GM21390 (cell line): ENCODE results near the gene CTSL.
"Not testable (repeated sequence)": the region's sequence is repeated elsewhere in the genome, so short reads cannot be mapped to it uniquely, and the experiment has no call there.

Source experiments
- ATAC-seq: cut with Tn5 transposase; IDR thresholded peaks from one replicate; pipeline ENCODE4 v1.9.1; 2021; ENCODE audit not compliant: unreplicated experiment

The CTSL gene

DNA sequence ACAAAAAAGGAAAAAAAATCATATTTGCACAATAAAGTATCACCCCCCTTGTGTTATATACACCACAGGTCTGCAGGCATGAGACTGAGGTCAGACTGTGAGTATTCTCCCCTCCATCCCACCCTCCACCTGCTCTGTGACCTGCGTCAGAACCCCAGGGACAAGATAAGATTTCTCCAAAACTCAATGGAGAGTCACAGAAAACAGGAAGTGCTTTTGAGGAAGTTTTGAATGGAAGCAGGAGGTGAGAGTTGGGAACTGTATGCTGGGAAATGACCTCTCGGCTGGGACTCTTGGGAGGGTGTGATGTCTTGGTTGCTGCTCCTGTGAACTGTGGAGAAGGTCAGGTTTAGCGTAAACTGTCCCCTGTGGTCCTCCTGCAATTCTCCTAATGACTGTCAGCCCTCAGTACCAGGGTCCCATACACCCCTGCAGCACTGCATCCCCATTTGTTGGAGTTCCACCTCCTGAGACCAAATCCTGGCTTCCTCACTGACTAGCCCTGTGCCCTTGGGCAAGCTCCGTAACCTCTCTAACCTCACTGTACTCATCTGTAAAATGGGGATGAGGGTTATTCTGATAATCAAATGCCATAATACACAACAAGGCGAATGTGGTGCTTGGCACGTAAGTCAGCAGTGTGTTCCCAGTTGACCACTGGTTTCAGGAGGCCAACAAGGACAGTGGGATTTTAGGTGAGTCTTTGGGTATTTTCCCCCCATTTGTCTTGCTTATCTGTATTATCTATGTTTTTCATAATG, 6.9 kb upstream of the CTSL start:
- ATAC-seq: no peak

DNA sequence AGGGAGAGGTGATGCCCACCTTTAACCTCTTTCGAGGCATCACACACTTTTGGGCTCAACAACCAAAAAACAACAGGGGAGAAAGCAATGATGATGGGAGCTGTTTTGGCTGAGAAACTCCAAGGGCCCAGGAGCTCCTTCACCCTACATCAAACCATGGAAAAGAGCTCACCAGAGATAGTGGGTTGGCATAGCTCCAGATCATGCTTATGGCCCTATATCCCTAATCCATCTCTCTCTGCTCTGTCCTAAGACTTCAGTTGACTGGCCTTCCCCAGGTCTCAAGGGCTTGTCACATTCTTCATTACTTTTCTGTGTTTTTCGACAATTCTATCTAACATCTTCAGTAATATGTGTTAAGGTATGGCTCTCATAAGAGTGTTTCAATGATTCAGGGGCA, 5.7 kb upstream of the CTSL start:
- ATAC-seq: no peak

DNA sequence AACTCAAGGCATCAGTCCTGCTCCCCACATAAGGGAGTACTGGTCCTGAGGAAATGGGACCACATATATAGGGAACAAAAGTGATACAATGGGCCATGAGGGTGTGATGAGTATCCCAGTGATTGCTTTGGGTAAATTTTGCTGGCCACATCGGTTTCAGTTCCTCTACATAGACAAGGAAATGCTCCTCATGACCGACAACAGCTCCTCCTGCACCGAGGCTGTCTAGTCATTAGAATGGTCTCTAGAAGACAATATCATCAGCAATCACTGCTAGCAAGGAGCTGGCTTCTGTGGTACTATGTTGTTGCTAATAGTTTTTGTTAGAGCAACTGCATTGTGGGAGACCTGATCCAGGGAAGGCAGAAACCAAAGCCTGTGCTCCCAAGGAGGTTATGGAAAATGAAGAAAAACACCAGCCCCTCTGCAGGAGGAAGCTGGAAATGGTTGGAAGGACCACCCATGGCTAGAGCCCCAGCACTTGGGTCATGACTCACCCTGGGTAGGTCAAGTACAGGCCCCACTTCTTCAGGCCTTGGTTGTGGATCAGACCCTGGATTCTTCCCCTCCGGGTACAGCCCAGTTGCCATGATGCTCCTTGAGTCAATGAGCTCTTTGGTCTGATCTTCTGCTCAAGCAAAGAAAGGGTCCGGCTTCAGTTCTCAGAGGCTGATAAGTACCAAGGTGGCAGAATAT, 3.4 kb upstream of the CTSL start:
- no peak for ATAC-seq

DNA sequence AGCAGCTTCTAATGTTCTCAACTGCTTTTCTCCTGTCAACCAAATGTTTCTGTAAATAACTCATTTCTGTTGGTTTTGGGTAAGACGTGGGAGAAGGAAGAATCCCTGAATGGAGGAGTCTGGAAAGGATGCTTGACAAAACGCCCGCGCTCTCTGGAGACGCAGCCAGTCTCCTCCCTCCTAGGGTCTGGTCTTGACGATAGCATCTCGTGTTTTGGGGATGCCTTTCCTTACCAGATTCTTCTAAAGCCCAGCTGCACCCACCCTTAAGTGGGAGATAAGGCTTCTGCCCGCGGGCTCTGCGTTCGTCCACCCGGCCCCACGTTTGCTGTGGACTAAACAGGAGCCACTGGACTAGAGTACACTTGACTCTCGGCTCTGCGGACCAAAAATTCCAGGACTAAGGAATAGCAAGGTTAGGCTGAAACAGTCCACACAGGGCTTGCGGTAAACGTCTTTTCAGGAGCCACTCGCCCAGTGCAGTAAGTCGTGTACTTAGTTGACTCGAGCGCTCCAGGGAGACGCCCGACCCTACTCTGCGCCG, 491 bp upstream of the CTSL start:
- no peak for ATAC-seq

DNA sequence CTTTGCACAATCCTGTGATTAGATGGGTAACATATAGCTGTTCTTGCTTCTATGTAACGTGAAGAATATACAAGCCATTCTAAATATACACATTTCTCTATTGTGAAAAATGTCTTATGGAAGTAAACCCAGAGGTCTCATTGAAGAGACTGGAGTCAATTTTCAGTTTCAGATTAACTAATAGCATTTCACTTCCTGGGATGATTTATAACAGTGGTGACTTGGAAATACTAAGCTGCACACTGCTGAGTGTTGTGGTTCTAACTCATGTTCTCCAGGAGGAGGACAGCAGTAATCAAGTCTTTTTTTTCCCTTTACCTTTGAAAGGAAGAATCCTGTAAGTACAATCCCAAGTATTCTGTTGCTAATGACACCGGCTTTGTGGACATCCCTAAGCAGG, 3.3 kb downstream of the CTSL start:
- ATAC-seq: no peak

DNA sequence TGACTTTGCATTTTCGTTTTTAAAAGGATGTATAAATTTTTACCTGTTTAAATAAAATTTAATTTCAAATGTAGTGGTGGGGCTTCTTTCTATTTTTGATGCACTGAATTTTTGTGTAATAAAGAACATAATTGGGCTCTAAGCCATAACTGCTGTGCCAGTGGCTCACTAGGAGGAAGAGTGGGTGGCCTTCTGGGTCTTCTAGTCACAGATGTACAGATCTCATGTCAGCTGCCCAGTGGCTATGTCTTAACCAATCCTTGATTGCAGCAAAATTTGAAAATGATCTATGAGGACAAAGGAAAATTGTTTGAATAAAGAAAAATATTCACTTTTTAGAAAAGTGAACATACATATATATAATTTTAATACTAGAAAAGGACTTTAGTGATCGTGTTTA, 5.4 kb downstream of the CTSL start:
- ATAC-seq: no peak

DNA sequence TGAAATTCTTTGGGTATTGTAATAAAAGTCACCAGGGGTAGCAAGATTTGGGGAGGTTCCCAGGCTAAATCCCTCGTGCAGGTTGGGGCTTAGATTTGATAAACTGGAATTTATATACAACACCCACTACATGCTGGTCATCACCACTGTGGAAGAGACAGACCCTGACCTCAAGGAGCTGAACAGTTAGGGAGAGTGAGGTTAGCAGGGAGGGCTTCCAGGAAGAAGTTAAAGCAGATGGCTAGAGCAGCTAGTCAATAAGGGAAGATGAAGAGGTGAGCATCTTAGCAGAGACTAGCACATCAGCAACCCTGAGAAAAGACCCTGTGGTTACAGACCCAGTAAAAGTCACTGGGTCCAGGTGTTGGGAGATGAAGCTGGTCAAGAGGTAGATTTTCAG, 6.4 kb downstream of the CTSL start:
- no peak for ATAC-seq

DNA sequence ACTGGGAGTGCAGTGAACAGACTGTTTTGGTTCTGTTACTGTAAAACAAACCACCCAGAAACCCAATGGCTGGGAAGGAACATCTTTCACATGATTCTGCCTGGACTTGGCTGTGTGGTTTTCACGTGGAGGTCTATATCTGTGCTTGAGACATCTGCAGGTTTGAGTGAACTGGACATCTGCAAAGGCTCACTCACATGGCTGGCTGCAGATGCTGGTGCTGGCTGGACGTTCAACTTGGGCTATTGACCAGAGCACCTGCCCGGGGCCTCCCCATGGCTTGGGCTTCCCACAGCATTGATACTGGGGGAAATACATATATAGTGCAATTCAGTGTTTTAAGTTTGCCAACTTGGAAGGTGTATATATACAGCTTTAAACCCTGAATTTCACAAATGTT, 6.8 kb downstream of the CTSL start:
- ATAC-seq: no peak

DNA sequence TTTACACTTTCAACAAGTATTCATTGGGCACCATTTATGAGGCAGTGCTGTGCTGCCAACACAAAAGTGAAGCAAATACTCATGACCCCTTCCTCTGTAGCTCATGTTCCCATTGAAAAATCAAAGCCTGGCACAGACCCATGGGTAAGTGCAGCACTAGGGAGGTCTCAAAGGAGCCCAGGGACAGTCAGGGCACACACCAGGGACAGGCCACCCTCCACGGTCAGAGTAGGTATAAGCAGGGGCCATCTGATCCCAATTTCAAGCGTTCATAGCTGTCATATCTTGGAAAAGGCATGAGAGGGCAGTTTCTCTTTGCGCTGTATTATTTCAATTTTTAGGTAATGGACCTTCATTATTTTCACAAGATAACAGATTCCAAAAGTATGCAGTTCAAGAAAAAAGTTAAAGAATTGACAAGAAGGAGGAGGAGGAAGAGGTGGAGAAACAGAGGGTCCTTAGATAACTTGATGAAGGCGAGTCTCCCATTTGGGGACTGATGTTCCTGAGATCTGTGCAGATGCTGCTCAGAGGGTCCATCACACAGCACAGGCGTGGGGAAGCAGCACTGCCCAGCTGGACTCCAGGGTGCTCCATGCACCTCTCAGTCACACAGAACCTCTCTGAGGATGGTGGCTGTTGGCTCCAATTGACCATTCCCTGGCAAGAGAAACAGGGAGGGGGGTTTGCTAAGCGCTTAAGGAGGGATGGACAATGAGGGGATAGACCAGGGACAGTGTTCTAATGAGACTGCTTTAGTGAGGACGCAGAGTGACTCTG, 7.5 kb downstream of the CTSL start:
- ATAC-seq: no peak

DNA sequence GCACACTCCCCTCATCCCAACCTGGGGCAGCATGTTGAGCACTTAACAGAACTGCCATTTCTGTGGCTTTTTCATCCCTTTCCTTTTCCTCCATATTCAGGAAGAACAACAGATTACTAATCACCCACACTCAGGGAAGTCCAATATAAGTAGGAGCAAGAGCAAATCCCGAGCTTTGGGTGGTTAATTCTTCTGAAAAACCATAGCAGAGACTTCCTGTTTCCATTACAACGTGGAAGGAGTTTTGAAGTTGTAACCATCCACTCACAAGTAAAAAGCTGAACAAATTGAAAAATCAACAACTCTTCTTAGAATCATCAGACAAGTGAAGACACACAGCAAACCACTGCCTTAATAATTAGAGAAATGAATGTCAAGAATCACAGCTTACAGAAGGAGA, 8.2 kb downstream of the CTSL start:
- ATAC-seq: no peak

DNA sequence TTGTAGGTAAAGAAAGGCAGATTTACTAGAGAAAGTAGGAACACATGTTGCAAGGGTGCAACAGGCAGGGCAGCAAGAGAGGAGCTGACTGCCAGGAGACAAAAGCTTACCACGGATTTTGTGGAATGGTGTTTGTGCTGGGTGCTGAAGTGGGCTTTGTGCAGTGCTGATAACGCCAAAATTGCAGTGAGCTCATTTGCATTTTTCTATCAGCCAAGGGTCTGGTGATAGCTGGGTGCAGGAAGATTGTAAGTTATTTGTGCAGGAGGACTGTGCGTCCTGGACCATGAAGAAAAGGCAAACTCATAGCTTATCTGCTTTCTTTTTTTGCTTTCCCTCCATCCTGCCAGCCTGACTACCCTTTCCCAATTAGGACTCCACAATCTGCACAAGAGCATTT, 13.6 kb downstream of the CTSL start:
- no peak for ATAC-seq

DNA sequence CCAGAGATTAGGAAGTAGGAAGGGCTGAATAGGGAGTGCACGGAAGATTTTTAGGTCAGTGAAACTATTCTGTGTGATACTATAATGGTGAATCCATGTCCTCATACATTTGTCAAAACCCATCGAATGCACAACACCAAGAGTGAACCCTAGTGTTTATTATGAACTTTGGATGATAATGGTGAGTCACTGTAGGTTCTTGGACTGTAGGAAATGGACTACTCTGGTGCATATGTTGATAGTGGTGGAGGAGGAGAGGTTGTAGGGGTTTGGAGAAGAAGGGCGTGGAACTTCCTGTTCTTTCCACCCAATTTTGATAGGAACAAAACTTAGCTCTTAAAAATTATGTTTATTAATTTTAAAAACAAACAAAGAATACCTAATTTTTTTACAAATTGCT, 14.3 kb downstream of the CTSL start:
- no peak for ATAC-seq

DNA sequence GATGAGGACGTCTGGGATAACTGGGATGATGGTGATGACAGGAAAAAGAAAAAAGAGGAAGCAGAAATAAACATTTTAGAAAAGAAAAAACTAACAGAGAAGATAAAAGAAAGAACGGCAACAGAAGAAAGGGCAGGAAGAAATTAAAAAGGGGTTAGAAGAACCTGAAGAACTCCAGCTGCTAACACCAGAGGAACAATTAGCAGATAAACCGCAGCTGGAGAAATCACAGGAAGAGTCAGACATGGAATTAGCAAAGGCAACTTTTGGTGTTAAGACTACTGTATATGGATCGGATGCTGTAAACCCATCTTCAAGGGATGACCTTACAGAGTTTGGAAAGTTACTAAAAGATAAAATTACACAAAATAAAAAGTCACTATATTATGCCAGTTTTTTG, 15.4 kb downstream of the CTSL start:
- no peak for ATAC-seq

DNA sequence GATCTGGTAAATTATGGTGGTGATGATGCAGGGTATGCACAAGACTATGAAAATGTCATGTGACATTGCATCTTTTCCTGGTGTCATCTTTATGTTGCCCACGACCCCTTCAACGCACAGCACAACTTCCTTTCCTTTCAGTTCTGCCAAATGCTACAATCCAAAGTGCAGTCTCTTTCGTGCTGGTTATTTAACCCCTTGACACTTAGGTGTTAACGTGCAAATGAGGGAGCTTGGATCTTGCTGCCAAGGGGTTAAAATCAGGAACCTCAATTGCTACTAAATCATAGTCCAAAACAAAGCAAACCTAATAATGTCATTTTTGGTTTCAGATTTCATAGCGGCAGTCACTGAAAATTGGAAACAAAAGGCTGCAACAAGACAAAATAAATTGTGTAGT, 16.0 kb downstream of the CTSL start:
- no peak for ATAC-seq

DNA sequence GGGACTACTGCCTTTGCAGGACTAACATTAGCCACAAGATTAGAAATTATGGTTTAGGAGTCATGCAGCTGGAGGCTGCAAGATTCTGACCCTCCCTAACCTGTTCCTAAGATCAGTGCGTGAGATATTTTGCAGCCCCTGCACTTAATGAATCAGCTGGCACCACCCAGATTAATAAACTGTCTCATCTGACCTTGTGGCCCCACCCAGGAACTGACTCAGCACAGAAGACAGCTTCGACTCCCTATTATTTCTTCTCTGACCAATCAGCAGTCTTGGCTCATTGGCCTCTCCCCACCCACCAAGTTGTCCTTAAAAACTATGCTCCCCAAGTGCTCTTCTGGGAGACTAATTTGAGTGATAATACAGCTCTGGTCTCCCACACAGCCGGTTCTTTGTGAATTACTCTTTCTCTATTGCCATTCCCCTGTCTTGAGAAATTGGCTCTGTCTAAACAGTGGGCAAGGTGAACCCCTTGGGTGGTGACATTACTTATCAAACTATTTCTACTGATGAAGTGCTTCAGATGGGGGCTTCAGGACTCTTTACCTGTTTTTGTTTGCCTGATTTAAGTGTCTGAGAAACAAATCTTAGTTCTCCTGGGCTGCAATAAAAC, 17.0 kb downstream of the CTSL start:
- ATAC-seq: no peak

DNA sequence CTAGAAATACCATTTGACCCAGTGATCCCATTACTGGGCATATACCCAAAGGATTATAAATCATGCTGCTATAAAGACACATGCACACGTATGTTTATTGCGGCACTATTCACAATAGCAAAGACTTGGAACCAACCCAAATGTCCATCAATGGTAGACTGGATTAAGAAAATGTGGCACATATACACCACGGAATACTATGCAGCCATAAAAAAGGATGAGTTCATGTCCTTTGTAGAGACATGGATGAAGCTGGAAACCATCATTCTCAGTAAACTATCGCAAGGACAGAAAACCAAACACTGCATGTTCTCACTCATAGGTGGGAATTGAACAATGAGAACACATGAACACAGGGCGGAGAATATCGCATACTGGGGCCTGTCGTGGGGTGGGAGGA, 18.3 kb downstream of the CTSL start:
- not testable (repeated sequence) for ATAC-seq

DNA sequence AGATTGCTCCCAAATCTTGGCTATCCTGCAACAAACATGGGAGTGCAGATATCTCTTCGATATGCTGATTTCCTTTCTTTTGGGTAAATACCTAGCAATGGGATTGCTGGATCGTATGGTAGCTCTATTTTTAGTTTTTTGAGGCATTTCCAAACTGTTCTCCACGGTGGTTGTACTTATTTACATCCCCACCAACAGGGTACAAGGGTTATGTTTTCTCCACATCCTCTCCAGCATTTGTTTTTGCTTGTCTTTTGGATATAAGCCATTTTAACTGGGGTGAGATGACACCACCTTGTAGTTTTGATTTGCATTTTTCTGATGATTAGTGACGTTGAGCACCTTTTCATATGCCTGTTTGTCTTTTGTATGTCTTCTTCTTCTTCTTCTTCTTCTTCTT, 20.3 kb downstream of the CTSL start:
- no peak for ATAC-seq

DNA sequence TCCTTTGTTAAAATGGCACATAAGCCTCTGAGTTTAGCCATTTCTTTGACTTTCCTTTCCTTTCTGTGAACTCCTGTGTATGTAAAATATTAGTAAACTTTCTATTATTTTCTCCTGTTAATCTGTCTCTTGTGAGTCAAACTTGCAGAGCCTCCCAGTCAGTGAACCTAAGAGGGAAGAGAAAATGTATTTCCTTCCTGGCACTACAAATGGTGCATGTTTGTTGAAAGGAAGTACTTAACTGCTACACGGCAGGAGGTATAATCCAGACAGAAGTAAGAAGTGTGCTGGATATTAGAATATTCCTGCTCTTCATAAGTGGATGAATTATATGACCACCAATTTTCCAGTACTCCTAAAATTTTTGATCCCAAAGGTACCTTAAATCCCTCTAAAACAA, 23.0 kb downstream of the CTSL start:
- no peak for ATAC-seq

DNA sequence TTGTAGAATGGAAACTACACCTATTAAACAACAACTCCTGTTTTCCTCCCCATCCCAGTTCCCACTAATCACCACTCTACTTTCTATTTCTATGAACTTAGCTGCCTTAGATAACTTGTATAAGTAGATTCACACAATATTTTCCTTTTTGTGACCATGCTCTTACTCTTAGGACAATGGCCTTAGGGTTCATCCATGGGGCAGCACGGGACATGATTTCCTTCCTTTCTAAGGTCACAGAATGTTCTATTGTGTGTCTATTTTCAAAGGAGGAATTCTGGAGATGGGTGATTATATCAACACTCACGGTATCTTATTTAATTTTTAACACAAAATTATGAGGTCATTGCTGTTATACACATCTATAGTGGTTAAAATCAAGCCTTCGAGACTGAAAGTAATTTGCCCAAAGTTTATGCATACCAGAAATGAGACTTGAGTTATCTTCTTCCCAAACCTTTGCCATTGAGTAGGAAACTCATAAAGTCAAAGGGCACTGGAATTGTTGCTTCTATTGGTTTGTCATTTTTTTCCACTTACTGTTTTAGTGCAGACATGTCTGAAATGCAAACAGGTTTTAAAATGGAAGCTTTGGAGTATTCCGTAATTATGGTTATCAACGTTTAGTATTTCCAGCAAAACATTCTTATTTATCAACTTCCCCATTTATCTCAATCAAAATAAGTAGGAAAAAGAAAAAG, 23.6 kb downstream of the CTSL start:
- no peak for ATAC-seq

DNA sequence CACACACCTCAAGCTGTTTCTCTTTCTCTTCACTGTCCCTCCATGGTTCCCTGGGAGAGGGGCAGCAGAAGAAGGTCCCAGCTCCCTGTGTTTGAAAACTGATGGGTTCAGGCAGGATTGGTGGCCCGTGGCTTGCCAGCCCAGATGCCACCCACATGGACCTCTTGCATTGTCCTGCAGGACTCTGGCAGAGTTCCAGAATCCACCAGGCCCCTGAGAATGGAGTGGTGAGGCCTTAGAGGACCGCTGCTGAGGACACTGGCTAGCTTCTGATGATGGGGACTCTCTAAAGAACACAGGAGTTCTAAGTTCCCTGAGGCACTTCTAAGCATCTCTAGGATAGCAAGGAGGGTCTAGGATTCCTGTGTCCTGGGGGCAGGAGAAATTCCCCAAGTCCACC, 24.8 kb downstream of the CTSL start:
- no peak for ATAC-seq

DNA sequence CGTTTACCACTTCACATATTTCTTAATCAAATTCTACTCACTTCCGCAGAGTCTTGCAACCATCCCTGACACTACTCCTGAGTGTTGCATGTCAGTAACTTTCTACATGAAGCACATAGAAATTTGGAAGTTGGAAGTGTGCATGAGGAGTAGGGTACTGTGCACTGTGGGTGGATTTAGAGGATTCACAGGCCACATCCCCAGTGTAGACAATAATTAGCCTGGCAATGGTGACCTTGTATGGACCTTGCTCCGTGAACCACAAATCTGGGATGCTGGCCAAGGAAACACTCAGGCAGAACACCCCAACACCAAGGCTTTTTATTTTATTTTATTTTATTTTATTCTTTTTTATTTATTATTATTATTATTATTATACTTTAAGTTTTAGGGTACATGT, 25.5 kb downstream of the CTSL start:
- no peak for ATAC-seq
